WI38 (cell line): ENCODE results near the gene PARN.

Source experiments
- H3K4me3 ChIP-seq: 2 replicates; pipeline ENCODE4 v1.5.1; 2011; ENCODE audit warnings: low read depth, mild to moderate bottlenecking, control low read depth, low read length
- TF ChIP-seq, protein P1 (sequence below): IDR thresholded peaks from 2 replicates; pipeline ENCODE4 v1.5.1; 2012; ENCODE audit warnings: low read depth, mild to moderate bottlenecking, control low read depth, low read length

The PARN gene, protein sequence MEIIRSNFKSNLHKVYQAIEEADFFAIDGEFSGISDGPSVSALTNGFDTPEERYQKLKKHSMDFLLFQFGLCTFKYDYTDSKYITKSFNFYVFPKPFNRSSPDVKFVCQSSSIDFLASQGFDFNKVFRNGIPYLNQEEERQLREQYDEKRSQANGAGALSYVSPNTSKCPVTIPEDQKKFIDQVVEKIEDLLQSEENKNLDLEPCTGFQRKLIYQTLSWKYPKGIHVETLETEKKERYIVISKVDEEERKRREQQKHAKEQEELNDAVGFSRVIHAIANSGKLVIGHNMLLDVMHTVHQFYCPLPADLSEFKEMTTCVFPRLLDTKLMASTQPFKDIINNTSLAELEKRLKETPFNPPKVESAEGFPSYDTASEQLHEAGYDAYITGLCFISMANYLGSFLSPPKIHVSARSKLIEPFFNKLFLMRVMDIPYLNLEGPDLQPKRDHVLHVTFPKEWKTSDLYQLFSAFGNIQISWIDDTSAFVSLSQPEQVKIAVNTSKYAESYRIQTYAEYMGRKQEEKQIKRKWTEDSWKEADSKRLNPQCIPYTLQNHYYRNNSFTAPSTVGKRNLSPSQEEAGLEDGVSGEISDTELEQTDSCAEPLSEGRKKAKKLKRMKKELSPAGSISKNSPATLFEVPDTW

DNA sequence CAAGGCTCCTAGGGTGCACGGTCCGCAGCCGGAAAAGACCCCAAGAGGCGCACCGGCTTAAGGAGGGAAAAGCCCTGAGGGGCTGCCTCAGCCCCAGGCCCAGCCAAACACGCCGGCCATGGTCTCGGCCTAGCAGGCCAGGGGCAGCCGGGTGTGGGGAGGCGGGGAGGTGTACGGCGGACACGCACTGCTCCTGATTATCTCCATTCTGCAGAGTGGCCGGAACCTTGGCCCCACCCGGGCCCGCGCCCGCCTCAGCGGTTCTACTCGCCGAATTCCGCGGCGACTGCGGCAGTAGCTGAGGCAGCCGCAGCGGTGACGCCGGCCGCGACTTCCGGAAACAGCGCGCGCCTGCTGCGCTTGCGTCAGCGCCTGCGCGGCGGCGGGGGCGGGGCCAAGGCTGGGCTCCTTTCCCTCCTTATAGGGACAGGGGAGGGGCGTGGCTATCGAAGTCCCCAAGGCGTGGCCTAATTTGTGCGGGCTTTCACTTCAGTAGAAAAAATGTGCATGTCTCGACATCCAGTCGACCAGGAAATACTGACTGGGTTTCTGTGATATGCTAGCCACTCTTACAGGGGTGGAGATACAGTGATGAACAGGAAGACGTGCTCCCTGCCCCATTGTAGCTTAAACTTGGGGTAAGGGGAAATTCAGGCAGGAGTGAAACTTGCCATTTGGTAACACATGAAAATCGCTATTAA, at the start of gene PARN:
Gene PARN (minus strand): TSS at position 342 of the 701 bp plus-strand sequence. CDS start 135 bp downstream, at position 207.
- TF ChIP-seq, protein P1, sequence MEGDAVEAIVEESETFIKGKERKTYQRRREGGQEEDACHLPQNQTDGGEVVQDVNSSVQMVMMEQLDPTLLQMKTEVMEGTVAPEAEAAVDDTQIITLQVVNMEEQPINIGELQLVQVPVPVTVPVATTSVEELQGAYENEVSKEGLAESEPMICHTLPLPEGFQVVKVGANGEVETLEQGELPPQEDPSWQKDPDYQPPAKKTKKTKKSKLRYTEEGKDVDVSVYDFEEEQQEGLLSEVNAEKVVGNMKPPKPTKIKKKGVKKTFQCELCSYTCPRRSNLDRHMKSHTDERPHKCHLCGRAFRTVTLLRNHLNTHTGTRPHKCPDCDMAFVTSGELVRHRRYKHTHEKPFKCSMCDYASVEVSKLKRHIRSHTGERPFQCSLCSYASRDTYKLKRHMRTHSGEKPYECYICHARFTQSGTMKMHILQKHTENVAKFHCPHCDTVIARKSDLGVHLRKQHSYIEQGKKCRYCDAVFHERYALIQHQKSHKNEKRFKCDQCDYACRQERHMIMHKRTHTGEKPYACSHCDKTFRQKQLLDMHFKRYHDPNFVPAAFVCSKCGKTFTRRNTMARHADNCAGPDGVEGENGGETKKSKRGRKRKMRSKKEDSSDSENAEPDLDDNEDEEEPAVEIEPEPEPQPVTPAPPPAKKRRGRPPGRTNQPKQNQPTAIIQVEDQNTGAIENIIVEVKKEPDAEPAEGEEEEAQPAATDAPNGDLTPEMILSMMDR: no peak
- H3K4me3 ChIP-seq: peak within 1 kb of the TSS; percentile 89

DNA sequence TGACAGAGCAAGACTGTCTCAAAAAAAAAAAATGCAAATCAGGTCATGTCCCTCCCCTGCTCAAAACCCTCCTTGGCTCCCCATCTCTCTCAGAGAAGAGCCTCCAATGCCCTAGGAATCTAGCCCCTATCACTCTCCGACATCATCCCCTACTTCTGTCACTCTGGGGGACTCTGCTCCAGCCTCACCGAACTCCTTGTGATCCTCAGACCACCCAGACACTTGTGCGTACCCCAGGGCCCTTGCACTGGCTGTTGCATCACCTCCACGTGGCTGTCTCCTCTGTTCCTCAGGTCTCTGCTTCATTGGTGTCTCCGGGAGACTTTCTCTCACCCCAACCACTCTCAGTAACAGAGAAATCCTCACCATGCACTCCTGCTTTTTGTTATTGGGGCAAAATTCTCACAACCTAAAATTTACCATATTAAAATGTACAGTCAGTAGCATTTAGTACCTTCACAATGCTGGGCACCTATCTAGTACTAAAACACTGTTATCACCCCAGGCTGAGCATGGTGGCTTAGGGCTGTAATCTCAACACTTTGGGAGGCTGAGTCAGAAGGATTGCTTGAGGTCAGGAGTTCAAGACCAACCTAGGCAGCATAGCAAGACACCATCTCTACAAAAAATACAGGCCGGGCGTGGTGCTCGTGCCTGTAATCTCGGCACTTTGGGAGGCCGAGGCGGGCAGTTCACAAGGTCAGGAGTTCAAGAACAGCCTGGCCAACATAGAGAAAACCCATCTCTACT, 48.9 kb upstream of the PARN start:
- TF ChIP-seq, protein P1: no peak
- H3K4me3 ChIP-seq: no peak overlapping the region

DNA sequence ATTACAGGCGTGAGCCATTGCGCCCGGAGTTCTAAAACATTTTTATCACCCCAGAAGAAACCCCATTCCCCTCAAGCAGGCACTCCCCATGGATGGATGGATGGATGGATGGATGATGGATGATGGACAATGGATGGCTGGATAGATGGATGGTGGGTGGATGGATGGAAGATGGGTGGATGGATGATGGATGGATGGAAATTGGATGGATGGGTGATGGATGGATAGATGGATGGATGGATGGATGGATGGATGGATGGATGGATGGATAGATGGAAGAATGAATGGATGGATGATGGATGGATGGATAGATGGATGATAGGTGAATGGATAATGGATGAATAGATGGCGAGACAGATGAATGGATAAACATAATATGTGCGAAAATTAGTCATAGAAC, 47.6 kb upstream of the PARN start:
- TF ChIP-seq, protein P1: no peak

DNA sequence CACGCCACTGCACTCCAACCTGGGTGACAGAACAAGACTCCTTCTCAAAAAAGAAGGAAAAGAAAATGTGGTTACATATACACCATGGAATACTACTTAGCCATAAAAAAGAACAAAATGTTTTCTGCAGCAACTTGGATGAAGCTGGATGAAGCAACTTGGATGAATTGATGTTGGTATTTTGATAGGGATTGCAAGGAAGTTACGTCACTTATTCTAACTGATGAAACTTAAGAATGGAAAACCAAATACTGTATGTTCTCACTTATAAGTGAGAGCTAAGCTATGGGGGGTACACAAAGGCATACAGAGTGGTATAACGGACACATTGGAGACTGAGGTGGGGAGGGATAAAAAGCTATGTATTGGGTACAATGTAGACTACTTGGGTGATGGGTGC, 46.6 kb upstream of the PARN start:
- TF ChIP-seq, protein P1: no peak
- no peak overlapping the region for H3K4me3 ChIP-seq

More for the DNA sequence above, 47.6 kb upstream of the PARN start:
- H3K4me3 ChIP-seq: no peak overlapping the region

DNA sequence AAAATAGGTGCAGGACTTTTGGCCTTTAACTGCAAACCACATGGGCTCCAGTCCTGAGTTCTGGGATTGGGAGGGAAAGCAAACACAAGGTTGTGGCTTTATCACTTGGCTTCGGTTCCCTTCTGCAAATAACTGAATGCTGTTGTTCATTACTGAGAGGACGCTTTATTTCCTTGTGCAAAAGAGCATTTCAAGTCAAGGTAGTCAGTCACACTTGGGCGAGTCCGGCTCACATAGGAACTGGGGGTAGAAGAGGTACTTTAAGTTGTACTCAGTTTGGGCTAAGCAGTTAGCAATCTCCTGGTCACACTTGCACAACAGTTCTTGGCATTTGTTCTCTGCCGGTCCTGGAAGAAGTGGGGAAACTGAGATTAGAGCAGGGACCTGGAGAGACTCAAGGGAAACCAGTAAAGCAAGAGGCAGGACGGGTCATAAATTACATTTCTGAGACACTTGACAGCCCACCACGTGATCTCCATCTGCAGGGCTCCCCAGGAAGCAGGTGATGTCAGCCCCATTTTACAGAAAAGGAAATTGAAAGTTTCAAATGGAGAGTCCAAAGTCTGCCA, 42.4 kb upstream of the PARN start:
- H3K4me3 ChIP-seq: no peak overlapping the region

DNA sequence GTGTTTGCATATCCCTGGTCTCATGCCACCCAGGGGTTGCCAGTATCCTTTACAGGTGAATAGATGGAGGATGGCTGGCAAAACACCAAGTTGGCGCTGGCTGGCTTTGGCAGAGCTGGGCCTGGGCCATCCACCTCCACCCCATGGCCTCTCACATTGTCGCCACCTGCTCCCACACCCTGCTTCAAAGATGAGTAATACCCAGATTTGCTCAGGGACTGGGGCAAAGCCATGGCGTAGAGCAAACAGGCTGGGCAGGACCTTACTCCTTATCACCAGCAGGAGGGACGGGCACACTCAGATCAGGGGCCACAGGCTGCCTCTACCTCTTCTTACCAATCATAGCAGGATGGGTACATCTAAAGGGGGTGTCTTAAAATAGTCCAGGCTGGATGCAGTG, 39.7 kb upstream of the PARN start:
- no peak overlapping the region for H3K4me3 ChIP-seq
- TF ChIP-seq, protein P1: no peak

More for the DNA sequence above, 42.4 kb upstream of the PARN start:
- TF ChIP-seq, protein P1: no peak
